Activated naive CD4-positive, alpha-beta T cell treated with anti-CD3 and anti-CD28 coated beads, Interleukin-2, amount 50 U/mL, for 24 hours (primary cell): ENCODE data around the gene ZNRF3.
"Not testable (repeated sequence)": the region's sequence is repeated elsewhere in the genome, so short reads cannot be mapped to it uniquely, and the experiment has no call there.

Source experiments
- H3K27ac Mint-ChIP-seq: one replicate; pipeline ENCODE4 v1.8.0; 2021; ENCODE audit warnings: mild to moderate bottlenecking, mixed read lengths
- H3K27me3 Mint-ChIP-seq: one replicate; pipeline ENCODE4 v1.8.0; 2021; ENCODE audit warnings: mixed read lengths
- H3K36me3 Mint-ChIP-seq: one replicate; pipeline ENCODE4 v1.8.0; 2021; ENCODE audit warnings: mixed read lengths
- H3K4me1 Mint-ChIP-seq: one replicate; pipeline ENCODE4 v1.8.0; 2021; ENCODE audit warnings: mixed read lengths
- H3K4me3 Mint-ChIP-seq: one replicate; pipeline ENCODE4 v1.8.0; 2021; ENCODE audit warnings: mild to moderate bottlenecking, mixed read lengths
- H3K9me3 Mint-ChIP-seq: one replicate; pipeline ENCODE4 v1.8.0; 2021; ENCODE audit warnings: mixed read lengths

The ZNRF3 gene

GRCh38 chr22:28882878-28883656, at the start of gene ZNRF3:
Gene ZNRF3, plus strand, starts transcription at chr22:28883572. Its CDS starts 195 bp downstream, at chr22:28883767.
- H3K4me3 Mint-ChIP-seq = peak within 1 kb of the TSS; percentile 81
- H3K9me3 Mint-ChIP-seq = no peaks in the 10 kb centered on the region
- H3K4me1 Mint-ChIP-seq = peaks cover 25% of the 10 kb centered on the region
- H3K27me3 Mint-ChIP-seq = peaks cover 7% of the 10 kb centered on the region
- H3K36me3 Mint-ChIP-seq = no peaks in the 10 kb centered on the region
- H3K27ac Mint-ChIP-seq = peak within 1 kb of the TSS; percentile 41

GRCh38 chr22:28835630-28836189, 47.7 kb upstream of the ZNRF3 start:
- H3K27ac Mint-ChIP-seq = no peak overlapping the region
- no peak overlapping the region for H3K4me3 Mint-ChIP-seq
- no peaks in the 10 kb centered on the region for H3K27me3 Mint-ChIP-seq
- peaks cover 1% of the 10 kb centered on the region for H3K36me3 Mint-ChIP-seq
- no peaks in the 10 kb centered on the region for H3K9me3 Mint-ChIP-seq
- no peaks in the 10 kb centered on the region for H3K4me1 Mint-ChIP-seq

DNA sequence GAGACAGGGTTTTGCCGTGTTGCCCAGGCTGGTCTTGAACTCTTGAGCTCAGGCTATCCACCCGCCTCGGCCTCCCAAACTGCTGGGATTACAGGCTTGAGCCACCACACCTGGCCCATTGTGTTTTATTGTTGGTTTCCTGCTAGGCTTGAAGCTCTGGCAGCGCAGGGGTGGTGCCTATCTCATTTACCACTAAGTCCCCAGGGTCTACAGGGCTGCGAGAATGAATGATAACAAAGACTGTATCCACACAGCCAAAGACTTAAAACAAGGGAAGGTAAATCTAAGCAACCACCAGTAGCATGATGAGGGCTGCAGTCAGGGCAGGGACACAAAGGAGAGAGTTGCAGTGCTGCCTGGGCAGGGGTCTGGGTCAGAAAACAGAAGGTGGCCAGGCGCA, 45.7 kb upstream of the ZNRF3 start:
- Mint-ChIP-seq H3K9me3 (no peaks in the 10 kb centered on the region), H3K27ac (no peak overlapping the region), H3K36me3 (peaks cover 1% of the 10 kb centered on the region), H3K4me1 (no peaks in the 10 kb centered on the region), H3K27me3 (no peaks in the 10 kb centered on the region), H3K4me3 (no peak overlapping the region)

- Mint-ChIP-seq H3K9me3 (no peaks in the 10 kb centered on the region), H3K27me3 (no peaks in the 10 kb centered on the region), H3K4me3 (no peak overlapping the region), H3K27ac (no peak overlapping the region), H3K36me3 (peaks cover 1% of the 10 kb centered on the region), H3K4me1 (no peaks in the 10 kb centered on the region)
Observed at GRCh38 chr22:28838971-28839370, 44.4 kb upstream of the ZNRF3 start.

DNA sequence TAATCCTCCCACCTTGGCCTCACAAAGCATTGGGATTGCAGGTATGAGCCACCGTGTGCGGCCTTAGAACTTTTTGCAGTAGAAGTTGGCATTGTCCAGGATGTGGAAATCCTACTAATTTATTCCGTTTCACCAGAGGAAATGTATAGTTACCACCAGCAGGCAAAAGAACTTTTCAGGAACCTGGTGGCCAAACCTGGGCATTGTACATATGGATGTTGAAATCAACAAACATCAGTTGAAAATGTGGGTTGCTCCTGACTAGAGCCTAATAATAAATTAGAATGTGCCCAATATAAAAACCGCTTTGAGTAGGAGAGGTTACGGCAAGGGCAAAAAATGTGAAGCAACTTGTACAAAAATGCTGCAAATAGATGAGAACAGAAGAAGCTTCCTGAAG, 42.3 kb upstream of the ZNRF3 start:
- peaks cover 1% of the 10 kb centered on the region for H3K36me3 Mint-ChIP-seq
- H3K4me1 Mint-ChIP-seq = no peaks in the 10 kb centered on the region
- H3K9me3 Mint-ChIP-seq = no peaks in the 10 kb centered on the region
- no peaks in the 10 kb centered on the region for H3K27me3 Mint-ChIP-seq
- H3K27ac Mint-ChIP-seq = no peak overlapping the region
- H3K4me3 Mint-ChIP-seq = no peak overlapping the region

DNA sequence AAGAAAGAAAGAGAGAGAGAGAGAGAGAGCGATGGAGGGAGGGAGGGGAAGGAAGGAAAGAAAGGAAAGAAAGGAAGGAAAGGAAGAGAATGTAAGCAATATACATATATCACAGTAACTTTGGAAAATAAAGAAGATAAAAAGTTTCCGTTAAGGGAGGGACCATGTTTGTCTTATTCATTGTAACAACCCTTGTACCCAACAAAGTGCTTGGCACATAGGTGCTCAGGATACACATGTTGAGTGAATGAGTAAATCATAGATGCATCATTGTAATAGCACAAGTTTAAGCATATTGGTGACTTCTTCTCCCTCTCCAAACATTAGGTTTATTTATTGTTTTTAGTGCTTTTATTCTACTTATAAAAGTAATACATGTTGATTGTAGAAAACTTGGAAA, 39.7 kb upstream of the ZNRF3 start:
- H3K27me3 Mint-ChIP-seq = no peaks in the 10 kb centered on the region
- no peaks in the 10 kb centered on the region for H3K4me1 Mint-ChIP-seq
- peaks cover 8% of the 10 kb centered on the region for H3K36me3 Mint-ChIP-seq
- no peak overlapping the region for H3K27ac Mint-ChIP-seq
- H3K4me3 Mint-ChIP-seq = no peak overlapping the region
- H3K9me3 Mint-ChIP-seq = no peaks in the 10 kb centered on the region

GRCh38 chr22:28844277-28844676, 39.1 kb upstream of the ZNRF3 start:
- not testable (repeated sequence) for H3K4me1 Mint-ChIP-seq, H3K4me3 Mint-ChIP-seq, H3K27me3 Mint-ChIP-seq, H3K36me3 Mint-ChIP-seq, H3K9me3 Mint-ChIP-seq
- H3K27ac Mint-ChIP-seq = peak overlapping the region; percentile 26

DNA sequence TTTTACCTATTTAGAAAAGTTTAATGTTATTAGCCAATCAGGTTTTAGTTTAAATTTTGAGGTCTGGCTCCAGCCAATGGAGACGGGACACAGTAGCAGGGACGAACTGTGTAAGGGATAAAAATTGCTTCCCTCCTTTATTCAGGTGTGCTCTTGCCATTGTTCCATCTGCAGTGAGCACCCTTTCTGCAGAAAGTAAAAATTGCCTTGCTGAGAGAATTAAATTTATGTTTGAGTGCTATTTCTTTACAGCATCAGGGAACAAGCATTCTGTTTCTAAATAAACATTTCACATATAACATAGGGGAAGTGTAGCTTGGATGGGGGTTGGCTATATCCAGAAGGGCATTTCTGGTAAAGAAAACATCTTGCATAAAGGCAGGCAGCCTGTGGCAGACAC, 36.4 kb upstream of the ZNRF3 start:
- H3K4me3 Mint-ChIP-seq = no peak overlapping the region
- peaks cover 10% of the 10 kb centered on the region for H3K36me3 Mint-ChIP-seq
- H3K4me1 Mint-ChIP-seq = no peaks in the 10 kb centered on the region
- no peaks in the 10 kb centered on the region for H3K9me3 Mint-ChIP-seq
- H3K27me3 Mint-ChIP-seq = no peaks in the 10 kb centered on the region
- H3K27ac Mint-ChIP-seq = no peak overlapping the region

GRCh38 chr22:28855355-28856094, 27.8 kb upstream of the ZNRF3 start:
- no peaks in the 10 kb centered on the region for H3K9me3 Mint-ChIP-seq
- peaks cover 2% of the 10 kb centered on the region for H3K27me3 Mint-ChIP-seq
- no peak overlapping the region for H3K27ac Mint-ChIP-seq
- peaks cover 1% of the 10 kb centered on the region for H3K36me3 Mint-ChIP-seq
- no peaks in the 10 kb centered on the region for H3K4me1 Mint-ChIP-seq
- no peak overlapping the region for H3K4me3 Mint-ChIP-seq

DNA sequence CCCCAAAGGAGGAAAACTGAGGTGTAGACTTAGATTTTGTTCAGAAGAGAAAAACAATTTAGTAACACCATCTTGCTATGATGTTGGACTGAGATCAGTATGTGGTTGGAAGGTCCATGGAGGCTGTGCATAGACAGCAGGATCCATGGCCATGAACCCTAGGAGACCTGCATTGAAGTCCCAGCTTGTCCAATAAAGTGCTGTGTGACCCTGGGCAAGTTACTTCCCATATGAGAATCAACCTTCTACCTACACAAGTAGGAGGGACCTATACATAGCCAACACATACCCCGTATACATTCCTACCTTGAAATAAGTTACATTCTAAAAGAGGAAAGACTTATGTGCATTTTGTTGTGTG, 27.3 kb upstream of the ZNRF3 start:
- Mint-ChIP-seq H3K27ac (no peak overlapping the region), H3K4me1 (no peaks in the 10 kb centered on the region), H3K27me3 (peaks cover 2% of the 10 kb centered on the region), H3K36me3 (peaks cover 1% of the 10 kb centered on the region), H3K4me3 (no peak overlapping the region), H3K9me3 (no peaks in the 10 kb centered on the region)

DNA sequence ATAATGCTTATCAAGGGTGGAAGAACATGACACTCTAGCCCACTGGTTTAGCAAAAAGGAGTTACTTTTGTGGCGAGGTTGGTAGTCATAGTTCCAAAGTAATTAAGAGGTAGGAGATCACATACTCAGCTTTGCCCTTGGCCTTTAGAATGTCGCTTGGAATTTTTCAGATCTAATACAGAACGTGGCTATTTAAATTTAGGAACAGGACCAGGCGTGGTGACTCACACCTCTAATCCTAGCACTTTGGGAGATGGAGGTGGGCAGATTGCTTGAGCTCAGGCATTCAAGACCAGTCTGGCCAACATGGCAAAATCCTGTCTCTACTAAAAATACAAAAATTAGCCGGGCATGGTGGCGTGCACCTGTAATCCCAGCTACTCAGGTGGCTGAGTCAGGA, 26.1 kb upstream of the ZNRF3 start:
- H3K27ac Mint-ChIP-seq = no peak overlapping the region
- no peaks in the 10 kb centered on the region for H3K4me1 Mint-ChIP-seq
- H3K9me3 Mint-ChIP-seq = no peaks in the 10 kb centered on the region
- peaks cover 2% of the 10 kb centered on the region for H3K27me3 Mint-ChIP-seq
- no peak overlapping the region for H3K4me3 Mint-ChIP-seq
- peaks cover 1% of the 10 kb centered on the region for H3K36me3 Mint-ChIP-seq

- Mint-ChIP-seq H3K4me3 (no peak overlapping the region), H3K27ac (no peak overlapping the region), H3K36me3 (no peaks in the 10 kb centered on the region), H3K4me1 (no peaks in the 10 kb centered on the region), H3K27me3 (peaks cover 2% of the 10 kb centered on the region), H3K9me3 (no peaks in the 10 kb centered on the region)
Observed at GRCh38 chr22:28864878-28865596, 18.3 kb upstream of the ZNRF3 start.

- Mint-ChIP-seq H3K27me3 (peaks cover 2% of the 10 kb centered on the region), H3K9me3 (no peaks in the 10 kb centered on the region), H3K4me1 (no peaks in the 10 kb centered on the region), H3K36me3 (no peaks in the 10 kb centered on the region), H3K27ac (no peak overlapping the region), H3K4me3 (no peak overlapping the region)
Observed at GRCh38 chr22:28867191-28867590, 16.2 kb upstream of the ZNRF3 start.

- not testable (repeated sequence) for H3K36me3 Mint-ChIP-seq, H3K9me3 Mint-ChIP-seq, H3K27ac Mint-ChIP-seq, H3K4me1 Mint-ChIP-seq, H3K4me3 Mint-ChIP-seq, H3K27me3 Mint-ChIP-seq
Observed at GRCh38 chr22:28868389-28868788, 15.0 kb upstream of the ZNRF3 start.

- Mint-ChIP-seq H3K27me3 (no peaks in the 10 kb centered on the region), H3K36me3 (no peaks in the 10 kb centered on the region), H3K4me3 (no peak overlapping the region), H3K4me1 (peaks cover 6% of the 10 kb centered on the region), H3K9me3 (no peaks in the 10 kb centered on the region), H3K27ac (peak overlapping the region; percentile 51)
Observed at GRCh38 chr22:28869736-28870135, 13.6 kb upstream of the ZNRF3 start.
